Activated CD8-positive, alpha-beta memory T cell treated with anti-CD3 and anti-CD28 coated beads for 36 hours (primary cell): ENCODE measurements around the gene ABI3BP. TPM values are rescaled to one million over a fixed set of nuclear protein-coding genes. Genes with fewer than 3 reads are reported as not detected.

Source experiments
- CTCF ChIA-PET: fragments of 350-600 bp; sonication (Branson Sonifier 250); formaldehyde crosslinking; loops from one replicate; lab custom pipeline; 2021; ENCODE audit warnings: antibody characterized with exemption; lab: Charles Lee
- POLR2A ChIA-PET: fragments of 350-600 bp; sonication (Branson Sonifier 250); formaldehyde crosslinking; loops from one replicate; lab custom pipeline; 2021; ENCODE audit warnings: antibody characterized with exemption; lab: Charles Lee
- total RNA-seq, 2 experiments: library from RNA; stranded (reverse); gene quantifications; one replicate each; pipeline ENCODE4 v1.2.3, GENCODE V29; 2021

ABI3BP gene
- total RNA-seq, 2 experiments from 2014 or later: 0.11 TPM; not detected in 1

- POLR2A ChIA-PET: no interaction called here
- CTCF ChIA-PET: interaction anchor here (0.6 to 0.7 kb wide), 2 partner anchors 15 to 351 kb away, joined by 3 read pairs; no protein-coding TSS in a partner anchor
Observed at GRCh38 chr3:100717637-100718487, 275.4 kb downstream of the ABI3BP start.

- CTCF ChIA-PET: interaction anchor here (0.7 kb wide), 1 partner anchor 14 kb away, joined by 3 read pairs; no protein-coding TSS in a partner anchor
- POLR2A ChIA-PET: no interaction called here
Observed at GRCh38 chr3:100717063-100717462, 276.2 kb downstream of the ABI3BP start.

GRCh38 chr3:100715176-100715575 lies 278.0 kb downstream of the ABI3BP start:
- ChIA-PET CTCF (interaction anchor here (1.0 kb wide), 1 partner anchor 10 kb away, joined by 3 read pairs; no protein-coding TSS in a partner anchor), POLR2A (no interaction called here)

- ChIA-PET CTCF (no interaction called here), POLR2A (interaction anchor here (0.6 to 1.5 kb wide), 6 partner anchors 40 to 966 kb away, joined by 3 to 9 read pairs (median 3); partner anchors contain the start of genes PCNP and ZBTB11)
Observed at GRCh38 chr3:100710261-100710968, 282.8 kb downstream of the ABI3BP start.

- CTCF ChIA-PET: no interaction called here
Observed at GRCh38 chr3:100709842-100710260, 283.4 kb downstream of the ABI3BP start.

GRCh38 chr3:100708989-100709841 lies 284.0 kb downstream of the ABI3BP start, which contains the start of gene TFG:
TFG (plus strand) TSS chr3:100709494; CDS start chr3:100713686, 4,192 bp downstream.
- ChIA-PET CTCF (interaction anchor here (0.5 kb wide), 1 partner anchor 16 kb away, joined by 3 read pairs; no protein-coding TSS in a partner anchor), POLR2A (interaction anchor here (0.5 to 1.5 kb wide), 7 partner anchors 222 to 967 kb away, joined by 3 to 9 read pairs (median 3); partner anchors contain the start of genes LNP1, TBC1D23 and ZBTB11)

More at GRCh38 chr3:100709842-100710260, 283.4 kb downstream of the ABI3BP start:
- POLR2A ChIA-PET: interaction anchor here (1.0 to 1.5 kb wide), 2 partner anchors 308 to 966 kb away, joined by 4 to 9 read pairs; partner anchors contain the start of genes LNP1 and ZBTB11

GRCh38 chr3:100708644-100708988 lies 284.6 kb downstream of the ABI3BP start:
- ChIA-PET POLR2A (interaction anchor here (0.5 to 1.5 kb wide), 6 partner anchors 221 to 876 kb away, joined by 3 to 4 read pairs (median 3); partner anchors contain the start of genes LNP1 and TBC1D23), CTCF (no interaction called here)

GRCh38 chr3:100706365-100706764 lies 286.9 kb downstream of the ABI3BP start:
- ChIA-PET POLR2A (no interaction called here), CTCF (no interaction called here)

GRCh38 chr3:100703865-100704264 lies 289.4 kb downstream of the ABI3BP start:
- ChIA-PET CTCF (no interaction called here), POLR2A (no interaction called here)

- POLR2A ChIA-PET: no interaction called here
- CTCF ChIA-PET: interaction anchor here (0.6 kb wide), 1 partner anchor 15 kb away, joined by 3 read pairs; no protein-coding TSS in a partner anchor
Observed at GRCh38 chr3:100702980-100703345, 290.3 kb downstream of the ABI3BP start.

GRCh38 chr3:100702082-100702979 lies 290.9 kb downstream of the ABI3BP start:
- ChIA-PET CTCF (interaction anchor here (0.6 kb wide), 1 partner anchor 15 kb away, joined by 3 read pairs; no protein-coding TSS in a partner anchor), POLR2A (no interaction called here)

- ChIA-PET CTCF (no interaction called here), POLR2A (no interaction called here)
Observed at GRCh38 chr3:100700708-100701107, 292.5 kb downstream of the ABI3BP start.
